Measurements from ENCODE around the gene FAM200C. TPM values are rescaled to one million over a fixed set of nuclear protein-coding genes. Genes with fewer than 3 reads are reported as not detected.

Gene FAM200C
- total RNA-seq, 1 donor from 2014 or later, result 4.3 TPM

Other genes starting within 250 kb of the FAM200C start
- gene FABP6, start 170.5 kb downstream of the FAM200C start, total RNA-seq, result not detected in 2 replicates
- 4.2 and 5.3 TPM in 2 replicates for gene CCNJL, start 87.5 kb downstream of the FAM200C start, total RNA-seq
- gene C1QTNF2, start 29.4 kb downstream of the FAM200C start, total RNA-seq, result not detected in 2 replicates
- 75.5 and 111 TPM in 2 replicates for gene SLU7, start 19.0 kb upstream of the FAM200C start, total RNA-seq
- 19.9 and 107 TPM in 2 replicates for gene PTTG1, start 21.8 kb upstream of the FAM200C start, total RNA-seq